NCI-H2171 (cell line): ENCODE measurements around the gene GMDS.
"Not testable (repeated sequence)": the region's sequence is repeated elsewhere in the genome, so short reads cannot be mapped to it uniquely, and the experiment has no call there.

ENCODE experiments used
- DNase-seq: peaks from one replicate; lab custom pipeline; 2025; lab: John Stamatoyannopoulos, UW

GMDS gene

GRCh38 chr6:1708820-1709219, 536.6 kb downstream of the GMDS start:
- DNase-seq, result no peak

- no peak for DNase-seq
These were observed 537.3 kb downstream of the GMDS start for GRCh38 chr6:1708122-1708521.

- DNase-seq, result no peak
These were observed 539.8 kb downstream of the GMDS start for GRCh38 chr6:1705630-1706029.

GRCh38 chr6:1705183-1705582, 540.2 kb downstream of the GMDS start:
- DNase-seq, result no peak

- DNase-seq, result no peak
These were observed 540.7 kb downstream of the GMDS start for GRCh38 chr6:1704711-1705110.

- no peak for DNase-seq
These were observed 541.5 kb downstream of the GMDS start for GRCh38 chr6:1703923-1704322.

- DNase-seq, result no peak
These were observed 542.1 kb downstream of the GMDS start for GRCh38 chr6:1703091-1703855.

- DNase-seq, result no peak
These were observed 542.8 kb downstream of the GMDS start for GRCh38 chr6:1702580-1703051.

- DNase-seq, result no peak
These were observed 543.6 kb downstream of the GMDS start for GRCh38 chr6:1701668-1702353.

GRCh38 chr6:1700278-1700967, 545.0 kb downstream of the GMDS start:
- no peak for DNase-seq

GRCh38 chr6:1698527-1698926, 546.9 kb downstream of the GMDS start:
- no peak for DNase-seq

- no peak for DNase-seq
These were observed 547.6 kb downstream of the GMDS start for GRCh38 chr6:1697688-1698351.

- DNase-seq, result no peak
These were observed 548.9 kb downstream of the GMDS start for GRCh38 chr6:1696463-1696850.

- no peak for DNase-seq
These were observed 549.6 kb downstream of the GMDS start for GRCh38 chr6:1695546-1696462.

GRCh38 chr6:1691828-1692227, 553.6 kb downstream of the GMDS start:
- DNase-seq, result not testable (repeated sequence)

GRCh38 chr6:1690656-1691055, 554.7 kb downstream of the GMDS start:
- DNase-seq, result not testable (repeated sequence)

- no peak for DNase-seq
These were observed 556.3 kb downstream of the GMDS start for GRCh38 chr6:1689141-1689540.

GRCh38 chr6:1688396-1688795, 557.0 kb downstream of the GMDS start:
- DNase-seq, result no peak

- no peak for DNase-seq
These were observed 558.0 kb downstream of the GMDS start for GRCh38 chr6:1687402-1687801.

GRCh38 chr6:1686117-1687098, 559.0 kb downstream of the GMDS start:
- peak; percentile 59 for DNase-seq
